Astrocyte of the spinal cord (primary cell): Measurements from ENCODE around the gene NDUFS7.
"Not testable (repeated sequence)": the region's sequence is repeated elsewhere in the genome, so short reads cannot be mapped to it uniquely, and the experiment has no call there.

Experiments used
- DNase-seq: peaks from one replicate; pipeline ENCODE4 v3.0.0; 2011; ENCODE audit warnings: low read depth, low spot score
- H3K4me3 ChIP-seq: 2 replicates; pipeline ENCODE4 v1.5.1; 2011; ENCODE audit warnings: low read depth, mild to moderate bottlenecking, low read length, moderate library complexity
- CTCF ChIP-seq: IDR thresholded peaks from 2 replicates; pipeline ENCODE4 v1.5.1; 2012; ENCODE audit warnings: low read depth, mild to moderate bottlenecking, low read length, inconsistent platforms
- in situ Hi-C: cut with HindIII; loops from 2 replicates; pipeline ENCODE4 v1.10.0; 2017; ENCODE audit warnings: low sequenced_read_pairs

The NDUFS7 gene

GRCh38 chr19:1438933-1439354, 55.2 kb downstream of the NDUFS7 start:
- DNase-seq: no peak
- TF ChIP-seq CTCF: no peak
- H3K4me3 ChIP-seq: peak overlapping the region; percentile 77
- in situ Hi-C loops: no loop called here

- peak overlapping the region; percentile 77 for H3K4me3 ChIP-seq
- in situ Hi-C loops, DNase-seq: not testable (repeated sequence)
Observed at GRCh38 chr19:1439525-1440417, 56.1 kb downstream of the NDUFS7 start.

GRCh38 chr19:1440418-1440801, 56.7 kb downstream of the NDUFS7 start:
- DNase-seq: no peak
- no peak overlapping the region for H3K4me3 ChIP-seq
- in situ Hi-C loops: no loop called here
- no peak for TF ChIP-seq CTCF

DNA sequence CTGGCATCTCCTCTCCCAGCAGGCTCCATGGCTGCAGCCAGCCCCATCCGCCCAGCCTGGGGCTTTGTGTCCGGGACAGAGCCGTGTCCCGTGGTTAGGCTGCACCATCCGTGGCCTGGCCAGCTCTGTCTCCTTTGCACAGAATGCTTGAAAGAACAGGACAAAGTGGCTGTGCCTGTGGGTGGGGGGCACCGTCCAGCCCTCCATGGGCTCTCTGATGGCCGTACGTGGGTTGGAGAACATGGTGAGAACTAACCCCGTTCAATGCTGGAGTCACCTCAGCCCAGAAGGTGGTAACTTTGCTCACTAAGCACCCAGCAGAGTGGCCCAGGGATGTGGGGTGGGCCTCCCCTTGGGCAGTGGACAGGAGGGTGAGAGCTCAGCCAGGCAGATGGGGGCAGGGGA, 57.3 kb downstream of the NDUFS7 start:
- no peak for DNase-seq
- no peak for TF ChIP-seq CTCF
- no peak overlapping the region for H3K4me3 ChIP-seq
- in situ Hi-C loops: no loop called here

DNA sequence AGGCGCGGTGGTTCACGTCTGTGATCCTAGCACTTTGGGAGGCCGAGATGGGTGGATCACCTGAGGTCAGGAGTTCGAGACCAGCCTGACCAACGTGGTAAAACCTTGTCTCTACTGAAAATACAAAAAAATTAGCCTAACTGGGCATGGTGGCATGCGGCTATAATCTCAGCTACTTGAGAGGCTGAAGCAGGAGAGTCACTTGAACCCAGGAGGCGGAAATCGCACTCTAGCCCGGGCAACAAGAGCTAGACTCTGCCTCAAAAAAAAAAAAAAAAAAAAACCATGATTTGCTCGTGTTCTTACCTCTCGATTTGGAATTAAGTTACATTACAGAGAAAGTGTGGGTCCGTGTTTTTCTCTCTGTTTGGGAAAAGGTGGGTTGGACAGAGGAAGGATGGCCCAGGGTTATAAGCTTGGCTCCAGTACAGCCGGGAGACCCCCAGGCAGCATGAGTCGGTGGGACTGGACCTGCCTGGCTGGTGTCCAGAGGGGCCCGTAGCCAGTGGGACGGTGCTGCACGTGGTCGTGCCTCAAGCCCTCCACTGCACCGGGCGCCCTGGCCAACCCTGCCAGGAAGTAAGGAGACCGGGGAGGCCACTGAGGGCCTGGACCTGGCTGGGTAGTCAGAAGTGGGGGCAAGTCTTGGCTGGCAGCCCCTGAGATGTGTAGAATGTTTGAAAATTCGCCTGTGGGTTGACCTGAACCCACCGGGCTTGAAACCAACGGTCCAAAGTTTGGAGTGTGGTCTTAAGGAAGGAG, 58.2 kb downstream of the NDUFS7 start:
- in situ Hi-C loops: no loop called here
- no peak for DNase-seq
- TF ChIP-seq CTCF: no peak
- H3K4me3 ChIP-seq: no peak overlapping the region
